Measurements from ENCODE around the gene HOXB2.

HOXB2 gene

GRCh38 chr17:48556576-48557401 lies 11.9 kb upstream of the HOXB2 start:
- Histone ChIP-seq H3K27ac (peak overlapping the region in 8 of 21 experiments; percentile 18 to 82 (median 78)), H3K4me3 (no peak overlapping the region)

DNA sequence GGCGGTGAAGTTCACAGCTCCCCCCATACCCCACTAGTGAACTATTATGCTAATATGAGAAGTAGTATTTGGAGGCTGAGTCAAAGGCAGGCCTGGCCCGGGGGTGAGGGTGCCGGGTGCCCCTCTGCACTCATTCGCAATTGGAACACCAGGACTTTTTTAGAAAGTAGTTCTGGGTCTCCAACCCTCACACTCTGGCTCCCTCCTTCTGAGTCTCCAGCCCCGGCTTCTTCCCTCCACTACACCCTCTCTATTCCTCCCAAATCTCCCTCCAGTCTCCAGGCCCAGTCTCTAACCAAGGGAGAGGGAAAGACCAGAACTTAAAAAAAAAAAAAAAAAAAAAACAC lies 11.3 kb upstream of the HOXB2 start:
- Histone ChIP-seq H3K4me3 (no peak overlapping the region), H3K27ac (peak overlapping the region in 5 of 21 experiments; percentile 76 to 82 (median 81))

- Histone ChIP-seq H3K4me3 (peak overlapping the region in 5 of 7 experiments; percentile 12 to 39 (median 14)), H3K27ac (peak overlapping the region in 12 of 21 experiments; percentile 41 to 86 (median 63))
These were observed 10.6 kb upstream of the HOXB2 start for GRCh38 chr17:48555258-48556228.

- H3K4me3 ChIP-seq: peak overlapping the region in 1 of 7 experiments; percentile 22
These were observed 9.7 kb upstream of the HOXB2 start for GRCh38 chr17:48554412-48555257.

GRCh38 chr17:48553826-48554225 lies 8.9 kb upstream of the HOXB2 start:
- H3K4me3 ChIP-seq: no peak overlapping the region
- peak overlapping the region in 3 of 21 experiments; percentile 80 to 86 (median 81) for H3K27ac ChIP-seq

More at GRCh38 chr17:48554412-48555257, 9.7 kb upstream of the HOXB2 start:
- H3K27ac ChIP-seq: peak overlapping the region in 13 of 21 experiments; percentile 9 to 86 (median 54)

DNA sequence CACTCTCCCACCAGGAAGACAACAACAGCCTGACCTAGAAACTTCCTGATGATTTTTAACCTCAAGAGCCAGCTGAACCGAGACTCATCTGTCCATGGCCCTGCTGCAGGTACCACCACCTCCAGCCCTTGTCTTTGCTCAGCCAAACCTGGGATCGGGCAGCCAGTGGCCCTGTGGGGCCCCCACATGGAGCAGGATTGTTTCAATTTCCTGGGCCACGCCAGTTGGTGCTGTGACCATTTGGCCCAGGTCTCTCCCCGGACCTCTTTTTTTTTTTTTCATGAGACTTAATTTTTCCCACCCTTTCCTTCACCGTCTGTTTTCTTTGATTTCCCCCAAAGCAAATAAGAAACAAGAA lies 8.3 kb upstream of the HOXB2 start:
- Histone ChIP-seq H3K27ac (peak overlapping the region in 6 of 21 experiments; percentile 4 to 86 (median 60)), H3K4me3 (no peak overlapping the region)

DNA sequence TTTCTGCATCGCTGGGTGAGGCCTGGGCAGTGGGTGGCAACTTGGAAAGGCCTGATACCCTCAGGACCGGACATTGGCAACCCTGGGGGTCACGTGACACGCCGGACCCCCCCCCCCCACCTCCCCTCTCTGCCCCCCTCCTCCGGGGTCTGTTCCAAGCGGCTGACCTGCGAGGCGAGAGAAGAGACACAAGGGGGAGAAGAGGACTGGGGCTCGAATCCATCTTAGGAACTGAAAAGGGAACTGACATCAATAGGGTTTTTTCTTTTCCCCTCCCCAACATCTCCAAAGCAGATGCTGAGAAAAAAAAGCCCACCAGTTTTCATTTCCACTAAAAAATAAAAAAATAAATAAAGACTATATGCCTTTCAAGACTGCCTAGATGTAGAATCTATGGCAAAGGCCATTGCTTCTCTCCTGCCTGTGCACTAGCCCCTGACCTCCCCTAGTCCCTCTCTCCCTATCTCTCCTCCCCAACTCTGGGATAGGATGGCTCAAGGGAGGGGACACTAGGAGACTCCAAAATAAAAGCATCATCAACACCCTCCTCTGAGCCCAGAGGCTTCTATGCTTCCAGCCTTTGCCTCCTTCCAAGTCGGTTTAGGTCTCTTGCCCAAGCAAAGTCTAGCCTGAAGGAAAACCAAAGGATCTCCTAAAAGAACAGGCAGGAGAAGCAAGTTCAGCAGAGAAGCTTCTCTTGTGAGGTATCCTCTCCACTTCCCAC lies 7.7 kb upstream of the HOXB2 start:
- Histone ChIP-seq H3K4me3 (no peak overlapping the region), H3K27ac (peak overlapping the region in 7 of 21 experiments; percentile 4 to 86 (median 68))

GRCh38 chr17:48551596-48552465 lies 6.9 kb upstream of the HOXB2 start:
- H3K27ac ChIP-seq: peak overlapping the region in 7 of 21 experiments; percentile 4 to 86 (median 68)
- no peak overlapping the region for H3K4me3 ChIP-seq

GRCh38 chr17:48551214-48551555 lies 6.3 kb upstream of the HOXB2 start:
- Histone ChIP-seq H3K27ac (peak overlapping the region in 6 of 21 experiments; percentile 15 to 86 (median 69)), H3K4me3 (no peak overlapping the region)

DNA sequence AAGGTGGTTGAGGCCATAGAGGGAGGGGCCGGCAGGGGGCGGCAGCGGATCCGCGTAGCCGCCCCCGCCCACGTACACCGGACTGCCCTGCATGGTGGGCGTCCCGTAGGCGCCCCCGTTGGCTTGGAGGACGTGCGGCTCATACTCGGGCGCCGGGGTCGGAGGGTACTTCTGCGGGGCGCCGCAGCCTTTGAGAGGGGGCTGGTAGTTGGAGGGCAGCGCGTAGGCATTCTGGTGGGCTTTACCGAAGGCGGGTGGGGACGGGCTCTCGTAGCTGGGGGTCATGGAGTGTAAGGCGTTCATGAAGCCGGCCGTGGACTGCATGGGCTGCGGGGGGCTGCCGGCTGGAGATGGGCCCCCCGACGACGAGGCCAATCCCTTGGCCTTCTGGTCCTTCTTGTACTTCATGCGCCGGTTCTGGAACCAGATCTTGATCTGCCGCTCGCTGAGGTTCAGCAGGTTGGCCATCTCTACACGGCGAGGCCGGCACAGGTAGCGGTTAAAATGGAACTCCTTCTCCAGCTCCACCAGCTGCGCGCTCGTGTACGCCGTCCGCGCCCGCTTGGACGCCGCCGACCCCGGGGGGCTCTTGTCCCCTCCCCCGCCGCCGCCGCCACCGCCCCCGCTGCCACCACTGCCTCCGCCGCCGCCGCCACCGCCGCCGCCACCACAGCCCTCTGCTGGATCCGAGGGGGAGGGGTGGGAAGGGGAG lies 5.7 kb upstream of the HOXB2 start:
- no peak overlapping the region for H3K4me3 ChIP-seq
- peak overlapping the region in 7 of 21 experiments; percentile 13 to 86 (median 68) for H3K27ac ChIP-seq

- Histone ChIP-seq H3K4me3 (no peak overlapping the region), H3K27ac (peak overlapping the region in 7 of 21 experiments; percentile 13 to 86 (median 68))
These were observed 5.1 kb upstream of the HOXB2 start for GRCh38 chr17:48549914-48550501.

GRCh38 chr17:48549281-48549630 lies 4.3 kb upstream of the HOXB2 start:
- Histone ChIP-seq H3K27ac (peak overlapping the region in 2 of 21 experiments; percentile 44 to 97), H3K4me3 (no peak overlapping the region)

GRCh38 chr17:48548523-48549280 lies 3.8 kb upstream of the HOXB2 start:
- H3K4me3 ChIP-seq: no peak overlapping the region
- H3K27ac ChIP-seq: peak overlapping the region in 13 of 21 experiments; percentile 4 to 98 (median 70)

GRCh38 chr17:48547808-48548522 lies 3.1 kb upstream of the HOXB2 start:
- Histone ChIP-seq H3K27ac (peak overlapping the region in 15 of 21 experiments; percentile 8 to 98 (median 57)), H3K4me3 (peak overlapping the region in 2 of 7 experiments; percentile 1 to 17)

Measured in skin epidermis (tissue), 12 donors.